Measurements from ENCODE around the gene WDCP.

- TF ChIP-seq CTCF (IDR thresholded peaks at IDR 0.05) (no peak), POLR2A (IDR thresholded peaks at IDR 0.05) (no peak)
Measured at GRCh38 chr2:24040511-24040910, 6.7 kb downstream of the WDCP start.

All from vagina (tissue), 2 donors.